GM12878 (cell line): Measurements from ENCODE around the gene RUBCNL. TPM values are rescaled to one million over a fixed set of nuclear protein-coding genes. Genes with fewer than 3 reads are reported as not detected.

Experiments
- ATAC-seq: fragments of 200-7000 bp; cut with Tn5 transposase; 3 replicates; pipeline ENCODE4 v1.9.1; 2020; ENCODE audit warnings: mild to moderate bottlenecking, moderate library complexity
- BruUV-seq: library from RNA; stranded (reverse); fragments of 400-500 nt; replicated peaks from 2 replicates; lab custom pipeline; 2021; lab: Mats Ljungman, UMichigan
- CTCF ChIA-PET: fragments of 300-600 bp; sonication (Branson Sonifier 250); formaldehyde crosslinking; extraction: SDS; loops from one replicate; lab custom pipeline; 2021; ENCODE audit warnings: inconsistent platforms; lab: Yijun Ruan, JAX
- POLR2A ChIA-PET: fragments of 350-600 bp; formaldehyde crosslinking; extraction: SDS; loops from one replicate; lab custom pipeline; 2021; ENCODE audit warnings: inconsistent platforms; lab: Charles Lee
- RAD21 ChIA-PET: fragments of 300-600 bp; sonication (Branson Sonifier 250); formaldehyde crosslinking; loops from one replicate; lab custom pipeline; 2023; ENCODE audit warnings: antibody characterized with exemption; ENCODE audit not compliant: unreplicated experiment; lab: Charles Lee
- SMC1A ChIA-PET: fragments of 300-600 bp; sonication (Branson Sonifier 250); formaldehyde crosslinking; loops from one replicate; lab custom pipeline; 2023; ENCODE audit not compliant: unreplicated experiment, uncharacterized antibody; lab: Charles Lee
- DNase-seq: peaks from one replicate; pipeline ENCODE4 v3.0.0-alpha.2; 2011; ENCODE audit warnings: low read depth, low spot score
- FAIRE-seq: peaks from 3 replicates; lab custom pipeline; 2011; peaks lifted over from hg19 to GRCh38; lab: Jason Lieb, UNC
- H2AFZ ChIP-seq: 2 replicates; pipeline ENCODE4 v1.6.0; 2011; ENCODE audit warnings: low read depth, low read length, control low read depth; ENCODE audit not compliant: control insufficient read depth
- H3K27ac ChIP-seq: 2 replicates; pipeline ENCODE4 v1.5.1; 2011; ENCODE audit warnings: control low read depth; ENCODE audit not compliant: control insufficient read depth, insufficient read depth
- H3K27me3 ChIP-seq, 2 experiments: replicated peaks in 1 of 2; 2 replicates each; pipeline versions ENCODE4 v1.6.0 to v1.6.1; 2011; ENCODE audit warnings: low read length in 1 of 2; ENCODE audit not compliant: control insufficient read depth in 2 of 2, insufficient read depth in 2 of 2
- H3K36me3 ChIP-seq, 2 experiments: 2 replicates each; pipeline ENCODE4 v1.5.1; 2011; ENCODE audit warnings: low read length in 1 of 2; ENCODE audit not compliant: control insufficient read depth in 2 of 2, insufficient read depth in 2 of 2
- H3K4me1 ChIP-seq: 2 replicates; pipeline ENCODE4 v1.6.1; 2011; ENCODE audit warnings: mild to moderate bottlenecking, low read length, moderate library complexity, mixed read lengths; ENCODE audit not compliant: control insufficient read depth, insufficient read depth
- H3K4me2 ChIP-seq: 2 replicates; pipeline ENCODE4 v1.6.0; 2011; ENCODE audit warnings: control low read depth; ENCODE audit not compliant: control insufficient read depth, insufficient read depth
- H3K4me3 ChIP-seq: fragments of 200-600 bp; sonication (generic); 2 replicates; pipeline ENCODE4 v1.5.1; 2016
- H3K79me2 ChIP-seq: 2 replicates; pipeline ENCODE4 v1.6.0; 2011; ENCODE audit warnings: low read length; ENCODE audit not compliant: control insufficient read depth, insufficient read depth
- H3K9ac ChIP-seq: 2 replicates; pipeline ENCODE4 v1.8.0; 2011; ENCODE audit warnings: low read length, control low read depth, mixed read lengths; ENCODE audit not compliant: control insufficient read depth, insufficient read depth
- H3K9me3 ChIP-seq: replicated peaks from 3 replicates; pipeline ENCODE4 v1.5.1; 2011; ENCODE audit warnings: mild to moderate bottlenecking, low read length; ENCODE audit not compliant: control insufficient read depth, insufficient read depth
- H4K20me1 ChIP-seq: 2 replicates; pipeline ENCODE4 v1.6.0; 2011; ENCODE audit not compliant: control insufficient read depth, insufficient read depth
- ASH2L ChIP-seq: fragments of 300-600, 200-600 bp; sonication (generic); IDR thresholded peaks from 2 replicates; pipeline ENCODE4 v1.6.1; 2017; ENCODE audit warnings: low read depth, mild to moderate bottlenecking, borderline replicate concordance
- CEBPB ChIP-seq, 2 experiments: fragments of 150-350 bp in 1 of 2; IDR thresholded peaks; 2 replicates each; pipeline ENCODE4 v1.6.1; 2012 to 2014; ENCODE audit warnings: low read depth in 2 of 2, low read length in 2 of 2, borderline replicate concordance in 1 of 2, inconsistent platforms in 1 of 2
- GABPA ChIP-seq: IDR thresholded peaks from 2 replicates; pipeline ENCODE4 v1.6.1; 2014; ENCODE audit warnings: antibody characterized with exemption, low read depth, mild to moderate bottlenecking, inconsistent platforms
- HDAC6 ChIP-seq: fragments of 200-600 bp; sonication (generic); IDR thresholded peaks from one replicate; pipeline ENCODE4 v1.8.0; 2017; ENCODE audit warnings: antibody characterized with exemption; ENCODE audit not compliant: unreplicated experiment
- KLF5 ChIP-seq: fragments of 450-650 bp; IDR thresholded peaks from 2 replicates; pipeline ENCODE4 v1.6.1; 2014; ENCODE audit warnings: mild to moderate bottlenecking; ENCODE audit not compliant: partially characterized antibody
- NFXL1 ChIP-seq: fragments of 450-650 bp; IDR thresholded peaks from 2 replicates; pipeline ENCODE4 v1.6.1; 2017; ENCODE audit warnings: antibody characterized with exemption, mild to moderate bottlenecking, borderline replicate concordance
- POU2F2 ChIP-seq: IDR thresholded peaks from 3 replicates; pipeline ENCODE4 v1.6.1; 2011; ENCODE audit warnings: low read depth, mild to moderate bottlenecking, low read length, borderline replicate concordance
- RCOR1 ChIP-seq: conservative IDR thresholded peaks from 2 replicates; pipeline ENCODE4 v1.6.1; 2012; ENCODE audit warnings: low read depth, low read length, improper control_type of control experiment
- RUNX3 ChIP-seq: IDR thresholded peaks from 2 replicates; pipeline ENCODE4 v1.6.1; 2012; ENCODE audit warnings: low read length, inconsistent platforms
- SMAD1 ChIP-seq: fragments of 450-650 bp; IDR thresholded peaks from 2 replicates; pipeline ENCODE4 v1.6.1; 2018; ENCODE audit warnings: mild to moderate bottlenecking, low read depth; ENCODE audit not compliant: partially characterized antibody
- SMAD5 ChIP-seq: IDR thresholded peaks from 2 replicates; pipeline ENCODE4 v1.6.1; 2016; ENCODE audit warnings: antibody characterized with exemption, low read depth
- SPI1 ChIP-seq: IDR thresholded peaks from 2 replicates; pipeline ENCODE4 v1.6.1; 2011; ENCODE audit warnings: low read depth, mild to moderate bottlenecking, low read length, moderate library complexity, borderline replicate concordance; ENCODE audit not compliant: insufficient read depth
- WRNIP1 ChIP-seq: IDR thresholded peaks from 2 replicates; pipeline ENCODE4 v1.6.1; 2011; ENCODE audit warnings: low read depth, low read length, improper control_type of control experiment, borderline replicate concordance
- ZNF24 ChIP-seq: fragments of 450-650 bp; IDR thresholded peaks from 2 replicates; pipeline ENCODE4 v1.6.1; 2017; ENCODE audit warnings: antibody characterized with exemption, mild to moderate bottlenecking
- ZNF274 ChIP-seq: IDR thresholded peaks from one replicate; pipeline ENCODE4 v1.8.0; 2011; ENCODE audit not compliant: insufficient read length, insufficient read depth
- in situ Hi-C: fragments of 300-500 bp; cut with MboI; formaldehyde crosslinking; loops from 9 replicates; pipeline ENCODE4 v1.14.3; 2018; ENCODE audit warnings: mixed read lengths
- intact Hi-C: fragments of 100-400 bp; cut with micrococcal nuclease; formaldehyde crosslinking; loops from one replicate; pipeline ENCODE4 v1.14.2; 2022; ENCODE audit not compliant: unreplicated experiment
- polyA plus RNA-seq, 11 experiments: library from polyadenylated mRNA; depleted of rRNA in 4 of 11; unstranded in 6 of 11; stranded (reverse) in 5 of 11; fragments of >200 nt; fragmentation: Nextera tagmentation in 4 of 11; fragmentation: Illumina TruSeq in 1 of 11; extraction: Ambion mirVana in 4 of 11; extraction: Trizol in 1 of 11; gene quantifications; 1 replicate in 1 of 11; 2 replicates in 10 of 11; pipeline versions ENCODE4 v1.2.1 to v1.2.3, GENCODE V29; 2011 to 2016; ENCODE audit warnings: inconsistent platforms in 2 of 11, missing spikeins in 2 of 11, low read depth in 1 of 11
- total RNA-seq, 4 experiments: library from RNA; depleted of rRNA in 3 of 4; stranded (reverse); fragments of >200 nt in 3 of 4; fragmentation: Illumina TruSeq in 1 of 4; extraction: Trizol in 1 of 4; gene quantifications; 2 replicates each; pipeline versions ENCODE4 v1.2.1 to v1.2.3, GENCODE V29; 2013 to 2021
- TF ChIP-seq, protein P1 (sequence below): fragments of 450-650 bp; conservative IDR thresholded peaks from 2 replicates; pipeline ENCODE4 v1.6.1; 2017; ENCODE audit warnings: mild to moderate bottlenecking, moderate library complexity
- TF ChIP-seq, protein P2 (sequence below): IDR thresholded peaks from 2 replicates; pipeline ENCODE4 v1.6.1; 2011; ENCODE audit warnings: low read depth, mild to moderate bottlenecking, low read length, moderate library complexity, borderline replicate concordance; ENCODE audit errors: extremely low read depth
- TF ChIP-seq, protein P3 (sequence below): IDR thresholded peaks from 2 replicates; pipeline ENCODE4 v1.6.1; 2011; ENCODE audit warnings: low read depth, low read length, improper control_type of control experiment, borderline replicate concordance
- TF ChIP-seq, protein P4 (sequence below): IDR thresholded peaks from 2 replicates; pipeline ENCODE4 v1.6.1; 2012; ENCODE audit warnings: mild to moderate bottlenecking, low read depth, low read length

The RUBCNL gene
- total and polyA plus RNA-seq, 10 of the 15 experiments (the other 5 are each of a cell fraction or from before 2014, with no cell fraction given): 0.71 to 51.9 (median 38.2) TPM

DNA sequence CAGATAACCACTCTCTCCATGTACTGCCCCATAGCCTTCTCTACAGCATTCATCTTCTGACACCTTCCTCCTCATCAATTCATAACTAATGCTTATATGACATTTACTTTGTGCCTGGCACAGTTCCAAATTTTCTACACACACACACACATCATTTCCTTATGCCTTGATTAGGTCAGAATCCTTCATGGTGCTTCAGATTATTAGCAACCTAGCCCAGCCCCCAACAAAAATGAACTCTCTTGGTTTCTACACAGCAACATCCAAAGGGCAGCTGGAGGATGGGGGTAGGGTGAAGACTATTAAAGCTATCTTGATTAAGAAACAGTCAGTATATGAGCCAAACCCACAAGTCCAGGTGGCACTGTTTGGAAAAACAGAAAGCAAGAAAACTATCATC is 3.7 kb downstream of the RUBCNL start:
- no peaks in the 10 kb centered on the region; a peak in 1 of 4 replicates for H3K36me3 ChIP-seq
- H3K4me3 ChIP-seq: peak overlapping the region; percentile 49
- intact Hi-C loops: loop anchor here (10.0 kb wide), 1 partner anchor 71 kb away; no protein-coding TSS in a partner anchor
- CTCF ChIA-PET: interaction anchor here (0.6 to 0.9 kb wide), 2 partner anchors 12 to 44 kb away, joined by 3 to 5 read pairs; no protein-coding TSS in a partner anchor
- peak; percentile 6 for ATAC-seq
- H2AFZ ChIP-seq: no peak overlapping the region
- RAD21 ChIA-PET: interaction anchor here (0.9 to 2.6 kb wide), 3 partner anchors 8 to 208 kb away, joined by 3 to 9 read pairs (median 4); no protein-coding TSS in a partner anchor
- H3K27me3 ChIP-seq: no peaks in the 10 kb centered on the region
- H4K20me1 ChIP-seq: no peaks in the 10 kb centered on the region
- POLR2A ChIA-PET: no interaction called here
- H3K79me2 ChIP-seq: peaks cover 94% of the 10 kb centered on the region
- H3K4me1 ChIP-seq: peaks cover 38% of the 10 kb centered on the region
- SMC1A ChIA-PET: interaction anchor here (0.9 to 6.5 kb wide), 3 partner anchors 9 to 688 kb away, joined by 3 to 55 read pairs (median 3); no protein-coding TSS in a partner anchor
- peak; percentile 13 for FAIRE-seq
- H3K9ac ChIP-seq: peak overlapping the region; percentile 87
- H3K4me2 ChIP-seq: peak overlapping the region; percentile 95
- H3K27ac ChIP-seq: peak overlapping the region; percentile 85
- H3K9me3 ChIP-seq: no peaks in the 10 kb centered on the region
- in situ Hi-C loops: no loop called here
- no TSS peak for BruUV-seq
- DNase-seq: no peak
- TF ChIP-seq, protein P1, sequence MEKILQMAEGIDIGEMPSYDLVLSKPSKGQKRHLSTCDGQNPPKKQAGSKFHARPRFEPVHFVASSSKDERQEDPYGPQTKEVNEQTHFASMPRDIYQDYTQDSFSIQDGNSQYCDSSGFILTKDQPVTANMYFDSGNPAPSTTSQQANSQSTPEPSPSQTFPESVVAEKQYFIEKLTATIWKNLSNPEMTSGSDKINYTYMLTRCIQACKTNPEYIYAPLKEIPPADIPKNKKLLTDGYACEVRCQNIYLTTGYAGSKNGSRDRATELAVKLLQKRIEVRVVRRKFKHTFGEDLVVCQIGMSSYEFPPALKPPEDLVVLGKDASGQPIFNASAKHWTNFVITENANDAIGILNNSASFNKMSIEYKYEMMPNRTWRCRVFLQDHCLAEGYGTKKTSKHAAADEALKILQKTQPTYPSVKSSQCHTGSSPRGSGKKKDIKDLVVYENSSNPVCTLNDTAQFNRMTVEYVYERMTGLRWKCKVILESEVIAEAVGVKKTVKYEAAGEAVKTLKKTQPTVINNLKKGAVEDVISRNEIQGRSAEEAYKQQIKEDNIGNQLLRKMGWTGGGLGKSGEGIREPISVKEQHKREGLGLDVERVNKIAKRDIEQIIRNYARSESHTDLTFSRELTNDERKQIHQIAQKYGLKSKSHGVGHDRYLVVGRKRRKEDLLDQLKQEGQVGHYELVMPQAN: no peak
- peak; percentile 19; the same call in 1 of the 2 replicates for TF ChIP-seq RUNX3
- TF ChIP-seq ZNF24: no peak
- no peak for TF ChIP-seq CEBPB (IDR thresholded peaks at IDR 0.05; ENCODE audit: borderline replicate concordance in 1 of 2, low read depth in 2 of 2, low read length in 2 of 2)
- TF ChIP-seq KLF5: no peak
- TF ChIP-seq, protein P2, sequence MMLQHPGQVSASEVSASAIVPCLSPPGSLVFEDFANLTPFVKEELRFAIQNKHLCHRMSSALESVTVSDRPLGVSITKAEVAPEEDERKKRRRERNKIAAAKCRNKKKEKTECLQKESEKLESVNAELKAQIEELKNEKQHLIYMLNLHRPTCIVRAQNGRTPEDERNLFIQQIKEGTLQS: no peak
- no peak for TF ChIP-seq WRNIP1
- no peak for TF ChIP-seq HDAC6
- TF ChIP-seq RCOR1: no peak
- TF ChIP-seq, protein P3, sequence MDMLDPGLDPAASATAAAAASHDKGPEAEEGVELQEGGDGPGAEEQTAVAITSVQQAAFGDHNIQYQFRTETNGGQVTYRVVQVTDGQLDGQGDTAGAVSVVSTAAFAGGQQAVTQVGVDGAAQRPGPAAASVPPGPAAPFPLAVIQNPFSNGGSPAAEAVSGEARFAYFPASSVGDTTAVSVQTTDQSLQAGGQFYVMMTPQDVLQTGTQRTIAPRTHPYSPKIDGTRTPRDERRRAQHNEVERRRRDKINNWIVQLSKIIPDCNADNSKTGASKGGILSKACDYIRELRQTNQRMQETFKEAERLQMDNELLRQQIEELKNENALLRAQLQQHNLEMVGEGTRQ: no peak
- TF ChIP-seq, protein P4, sequence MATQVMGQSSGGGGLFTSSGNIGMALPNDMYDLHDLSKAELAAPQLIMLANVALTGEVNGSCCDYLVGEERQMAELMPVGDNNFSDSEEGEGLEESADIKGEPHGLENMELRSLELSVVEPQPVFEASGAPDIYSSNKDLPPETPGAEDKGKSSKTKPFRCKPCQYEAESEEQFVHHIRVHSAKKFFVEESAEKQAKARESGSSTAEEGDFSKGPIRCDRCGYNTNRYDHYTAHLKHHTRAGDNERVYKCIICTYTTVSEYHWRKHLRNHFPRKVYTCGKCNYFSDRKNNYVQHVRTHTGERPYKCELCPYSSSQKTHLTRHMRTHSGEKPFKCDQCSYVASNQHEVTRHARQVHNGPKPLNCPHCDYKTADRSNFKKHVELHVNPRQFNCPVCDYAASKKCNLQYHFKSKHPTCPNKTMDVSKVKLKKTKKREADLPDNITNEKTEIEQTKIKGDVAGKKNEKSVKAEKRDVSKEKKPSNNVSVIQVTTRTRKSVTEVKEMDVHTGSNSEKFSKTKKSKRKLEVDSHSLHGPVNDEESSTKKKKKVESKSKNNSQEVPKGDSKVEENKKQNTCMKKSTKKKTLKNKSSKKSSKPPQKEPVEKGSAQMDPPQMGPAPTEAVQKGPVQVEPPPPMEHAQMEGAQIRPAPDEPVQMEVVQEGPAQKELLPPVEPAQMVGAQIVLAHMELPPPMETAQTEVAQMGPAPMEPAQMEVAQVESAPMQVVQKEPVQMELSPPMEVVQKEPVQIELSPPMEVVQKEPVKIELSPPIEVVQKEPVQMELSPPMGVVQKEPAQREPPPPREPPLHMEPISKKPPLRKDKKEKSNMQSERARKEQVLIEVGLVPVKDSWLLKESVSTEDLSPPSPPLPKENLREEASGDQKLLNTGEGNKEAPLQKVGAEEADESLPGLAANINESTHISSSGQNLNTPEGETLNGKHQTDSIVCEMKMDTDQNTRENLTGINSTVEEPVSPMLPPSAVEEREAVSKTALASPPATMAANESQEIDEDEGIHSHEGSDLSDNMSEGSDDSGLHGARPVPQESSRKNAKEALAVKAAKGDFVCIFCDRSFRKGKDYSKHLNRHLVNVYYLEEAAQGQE: no peak
- TF ChIP-seq SPI1: no peak
- TF ChIP-seq SMAD1: peak; percentile 84
- TF ChIP-seq SMAD5: no peak
- no peak for TF ChIP-seq GABPA
- no peak for TF ChIP-seq POU2F2
- no peak for TF ChIP-seq NFXL1
- no peak for TF ChIP-seq ASH2L
- TF ChIP-seq ZNF274: no peak
